ENCODE results near the gene AIFM2. TPM values are rescaled to one million over a fixed set of nuclear protein-coding genes. Genes with fewer than 3 reads are reported as not detected.

The AIFM2 gene
- 5.2 and 17.1 TPM in 2 replicates for total RNA-seq

DNA sequence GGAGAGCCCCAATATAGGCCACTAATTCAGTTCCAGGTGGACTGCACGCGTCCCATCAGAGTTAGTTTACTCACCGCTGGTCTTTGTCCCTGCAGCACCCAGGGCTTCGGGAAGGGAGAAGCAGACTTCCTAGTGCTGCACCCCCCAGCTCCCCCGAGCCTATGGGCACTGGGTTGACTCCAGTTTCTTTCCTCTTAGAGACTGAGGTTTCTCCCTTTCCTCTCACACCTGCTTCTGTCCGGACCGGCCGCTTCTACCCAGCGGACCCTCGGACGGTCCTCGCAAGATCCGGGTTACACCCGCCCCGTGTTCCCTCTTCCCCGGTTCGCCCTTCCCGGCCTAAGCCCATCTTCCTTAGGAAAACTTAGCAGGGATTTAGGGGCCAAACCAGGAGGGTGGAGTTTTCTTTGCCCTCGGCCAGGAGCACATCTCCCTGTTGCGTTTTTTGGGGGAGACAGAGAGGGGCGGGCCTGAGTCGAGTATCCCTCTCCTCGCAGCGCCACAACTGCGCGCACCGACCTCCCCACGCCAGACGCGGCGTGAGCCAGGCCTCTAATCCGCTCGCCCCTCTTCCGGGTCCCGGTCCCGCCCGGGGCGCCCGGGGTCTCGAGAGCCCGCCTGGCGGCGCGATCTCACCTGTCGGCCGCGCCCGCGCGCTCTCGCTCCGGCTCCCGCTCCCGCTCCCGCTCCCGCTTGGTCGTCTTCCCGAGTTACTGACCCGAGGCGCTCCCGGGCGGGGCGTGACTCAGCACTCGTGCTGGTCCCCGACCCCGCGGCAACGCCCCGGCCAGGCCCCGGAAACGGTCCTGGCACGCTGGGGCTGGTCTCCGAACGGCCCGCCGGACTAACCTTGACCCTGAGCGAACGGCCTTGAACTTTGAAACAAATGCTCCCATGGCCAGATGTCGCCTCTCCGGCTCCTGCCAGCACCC is at the start of gene AIFM2:
AIFM2 (minus strand) TSS at position 728 of the 932 bp plus-strand sequence. CDS start 8,741 bp downstream, outside the sequence.

DNA sequence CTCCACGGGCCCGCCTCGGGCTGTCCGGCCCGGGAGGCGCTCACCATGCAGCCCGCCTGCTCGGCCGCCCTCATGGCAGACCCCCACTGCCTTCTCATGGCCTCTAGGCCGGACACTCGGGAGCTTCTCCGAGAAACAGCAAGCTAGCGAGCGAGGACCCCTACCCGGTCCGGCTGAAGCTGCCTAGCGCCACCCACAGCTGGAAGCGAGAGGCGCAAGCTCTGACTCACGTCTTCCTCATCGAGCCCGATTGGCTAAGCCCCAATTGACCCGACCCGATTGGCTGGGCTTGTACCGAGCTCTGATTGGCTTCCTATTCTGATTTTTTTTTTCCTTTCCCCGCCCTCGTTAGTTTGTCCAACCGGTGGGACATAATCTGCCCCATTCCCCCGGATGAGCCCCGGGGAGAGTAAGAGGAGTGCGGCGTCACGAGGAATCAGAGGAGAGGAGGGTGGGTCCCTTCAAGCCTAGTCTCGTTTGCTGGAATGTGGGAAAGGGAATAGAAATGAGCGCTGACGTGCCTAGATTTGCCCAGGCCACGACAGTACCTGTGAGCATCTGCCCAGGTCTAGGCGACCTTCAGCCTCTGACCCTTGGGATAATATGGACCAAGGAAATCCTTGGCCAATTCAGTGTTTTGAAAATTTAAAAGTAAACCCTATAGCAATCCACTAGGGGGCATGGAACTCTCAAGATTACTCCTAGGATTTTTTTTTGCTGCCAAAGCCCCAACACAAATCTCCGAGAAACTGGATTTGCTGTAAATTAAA is 14.0 kb upstream of the AIFM2 start, which contains the start of gene TYSND1:
TYSND1 (minus strand) TSS at position 212 of the 770 bp plus-strand sequence; CDS start at position 98, 114 bp downstream.

Other genes starting within 250 kb of the AIFM2 start
- 1.3 and 2.0 TPM in 2 replicates for gene MACROH2A2, start 80.0 kb downstream of the AIFM2 start, total RNA-seq
- gene TYSND1, start 13.9 kb upstream of the AIFM2 start, total RNA-seq, result 5.0 and 7.3 TPM in 2 replicates
- gene SAR1A, start 37.7 kb upstream of the AIFM2 start, total RNA-seq, result 158 and 183 TPM in 2 replicates
- gene PPA1, start 100.6 kb upstream of the AIFM2 start, total RNA-seq, result 139 and 256 TPM in 2 replicates
- gene NPFFR1, start 151.2 kb upstream of the AIFM2 start, total RNA-seq, result not detected in 2 replicates
- 6.7 and 7.7 TPM in 2 replicates for gene LRRC20, start 249.8 kb upstream of the AIFM2 start, total RNA-seq

Data from placental pericyte (primary cell).